Right hindlimb (tissue), 1 donor: Measurements from ENCODE around the gene OR2J1.
A peak's percentile ranks its signal among the peaks of the same experiment; 100 is the strongest.
"Not testable (repeated sequence)": the region's sequence is repeated elsewhere in the genome, so short reads cannot be mapped to it uniquely, and the experiment has no call there.

Source experiments
- DNase-seq: peaks from one replicate; pipeline ENCODE4 v3.0.0-alpha.2; 2018

The OR2J1 gene

DNA sequence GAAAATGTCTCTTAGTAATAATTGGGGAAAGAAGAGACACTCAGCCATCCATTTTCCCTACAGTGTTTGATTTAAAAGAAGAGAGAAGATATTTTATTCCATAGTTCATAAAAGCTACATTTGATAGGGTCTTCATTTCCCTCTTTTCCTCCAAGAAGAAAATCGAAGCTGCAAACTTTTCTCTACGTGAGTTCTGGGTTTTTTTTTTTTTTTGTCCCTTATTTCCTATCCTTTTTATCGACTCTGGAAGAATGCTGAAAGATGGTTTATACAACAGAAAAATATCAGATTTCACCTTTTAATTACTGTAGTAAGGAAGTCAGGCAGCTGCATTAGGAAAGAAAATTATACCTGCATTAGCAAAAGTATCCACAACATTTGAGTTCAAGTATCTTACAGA, at the start of gene OR2J1:
Gene OR2J1 (plus strand): TSS at position 301 of the 400 bp plus-strand sequence. CDS start 1,453 bp downstream, outside the sequence.
- no peak for DNase-seq

DNA sequence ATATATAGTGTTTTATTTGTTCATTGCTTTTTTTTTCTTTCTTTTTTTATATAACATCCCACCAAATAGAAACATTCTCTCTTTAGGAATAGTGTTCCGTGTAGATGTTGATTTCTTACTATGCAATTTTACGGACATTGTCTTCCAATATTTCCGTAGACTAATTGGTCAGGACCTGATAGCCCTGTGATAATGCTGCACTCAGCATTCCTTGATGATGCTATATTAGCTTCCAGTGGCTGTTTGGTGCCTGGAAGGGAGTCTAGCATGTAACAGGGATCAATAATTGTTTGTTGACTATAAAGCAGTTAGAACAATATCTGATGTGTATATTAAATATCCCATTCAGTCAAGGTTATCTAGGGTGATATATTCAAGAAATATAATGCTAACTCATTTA, 47.6 kb upstream of the OR2J1 start:
- DNase-seq, result no peak

DNA sequence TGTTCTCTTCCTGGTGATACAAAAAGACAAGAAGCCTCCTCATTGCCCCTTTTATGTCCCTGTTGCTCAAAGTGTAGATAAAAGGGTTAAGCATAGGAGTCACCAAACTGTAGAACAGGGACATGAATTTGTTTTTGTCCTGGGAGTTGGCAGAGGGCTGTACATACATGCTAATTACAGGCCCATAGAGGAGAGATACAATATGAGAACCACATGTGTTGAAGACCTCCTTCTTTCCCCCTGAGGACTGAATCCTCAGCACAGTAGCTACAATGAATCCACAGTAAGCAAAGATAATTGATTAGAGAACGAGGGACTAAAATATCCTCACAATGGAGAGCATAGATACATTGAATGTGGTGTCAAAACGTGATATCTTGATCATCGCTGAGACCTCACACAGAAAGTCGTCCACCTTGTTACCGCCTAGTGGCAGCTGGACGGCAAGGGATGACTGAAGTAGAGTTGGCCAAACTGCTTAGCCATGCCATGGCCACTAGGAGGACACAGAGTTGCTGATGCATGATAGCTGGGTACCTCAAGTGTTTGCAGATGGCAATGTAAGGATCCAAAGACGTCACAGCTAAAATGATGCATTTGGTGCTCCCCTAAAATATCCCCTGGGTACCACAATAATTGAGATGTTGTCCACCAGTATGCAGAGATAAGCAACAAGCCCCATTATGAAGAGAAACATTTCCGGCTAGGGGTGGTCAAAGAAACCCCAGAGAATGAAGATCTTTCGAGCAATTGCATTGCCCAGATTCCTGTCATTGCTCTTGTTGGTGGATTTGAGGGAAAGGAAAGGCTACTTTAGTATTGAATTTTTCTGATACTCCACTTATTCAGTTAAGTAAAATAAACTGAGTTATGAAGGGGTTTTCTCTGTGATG, 27.2 kb upstream of the OR2J1 start:
- DNase-seq, result no peak

DNA sequence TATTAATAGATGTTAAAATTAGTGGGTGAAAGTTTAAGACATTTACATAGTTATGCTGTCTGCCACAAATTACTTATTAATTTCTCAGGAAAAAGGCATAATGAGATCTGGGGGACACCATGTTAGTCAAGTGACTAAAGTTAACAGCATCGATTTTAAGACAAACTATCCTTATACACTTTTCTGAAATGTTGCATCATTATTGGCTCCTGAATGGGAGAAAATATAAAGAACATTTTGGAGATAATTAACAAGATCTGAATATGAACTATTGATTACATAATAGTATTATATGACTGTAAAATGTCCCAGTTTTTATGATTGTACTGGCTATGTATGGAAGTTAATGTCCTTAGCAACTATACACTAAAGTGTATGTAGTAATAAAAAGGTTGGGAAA, 20.1 kb upstream of the OR2J1 start:
- DNase-seq, result no peak

DNA sequence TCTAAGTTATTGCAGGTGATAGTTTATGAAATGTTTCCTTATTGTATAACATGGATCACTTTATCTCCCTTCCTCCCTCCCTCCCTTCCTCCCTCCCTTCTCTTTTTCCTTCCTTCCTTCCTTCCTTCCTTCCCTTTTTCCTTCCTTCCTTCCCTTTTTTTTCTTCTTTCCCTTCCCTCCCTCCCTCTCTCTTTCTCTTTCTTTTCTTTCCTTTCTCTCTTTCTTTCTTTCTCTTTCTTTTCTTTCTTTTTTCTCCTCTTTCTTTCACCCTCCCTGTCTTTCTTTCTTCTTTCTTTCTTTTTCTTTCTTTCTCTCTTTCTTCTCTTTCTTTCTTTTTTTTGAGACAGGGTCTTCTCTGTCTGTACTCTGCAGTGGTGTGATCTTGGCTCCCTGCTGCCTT, 18.0 kb upstream of the OR2J1 start:
- no peak for DNase-seq

DNA sequence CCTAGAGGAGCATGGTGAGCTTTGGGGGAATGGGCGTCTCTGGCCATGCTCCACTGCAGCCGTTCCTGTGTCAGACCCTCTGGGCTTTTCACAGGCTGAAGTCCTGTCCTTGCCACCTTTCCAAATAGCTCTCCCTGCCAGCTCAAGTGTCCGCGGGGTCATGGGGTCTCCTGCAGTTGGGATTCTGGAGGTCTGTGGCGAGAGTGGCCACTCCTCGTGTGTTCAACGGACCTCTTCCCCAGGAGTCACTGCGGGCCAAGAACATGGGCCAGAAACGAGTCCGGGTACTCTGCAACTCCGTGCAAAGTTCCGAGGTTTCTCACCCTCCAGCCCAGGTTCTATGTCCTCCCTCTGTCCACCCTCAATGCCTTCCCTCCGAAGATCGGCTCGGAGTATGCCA, 16.8 kb upstream of the OR2J1 start:
- no peak for DNase-seq

DNA sequence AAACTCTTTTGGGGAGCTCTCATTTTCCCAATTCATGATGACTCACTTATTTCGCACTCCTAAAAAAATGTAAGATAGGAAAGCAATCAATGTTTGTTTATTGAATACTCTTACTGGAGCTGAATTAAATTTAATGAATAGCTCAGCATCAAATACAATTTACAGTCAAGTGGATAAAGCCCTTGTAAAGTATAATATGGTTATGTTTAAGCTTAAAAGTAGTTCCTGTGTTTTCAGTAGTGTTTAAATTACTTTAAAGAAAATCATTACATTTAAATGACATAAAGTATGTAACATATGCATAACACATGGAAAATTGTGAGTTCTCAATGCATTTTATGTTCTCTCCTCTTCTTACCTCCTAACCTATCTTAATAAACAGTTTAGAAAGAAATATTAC, 12.1 kb upstream of the OR2J1 start, which contains the start of gene OR2B3:
Gene OR2B3 (minus strand): TSS at position 101 of the 400 bp plus-strand sequence. CDS start 65 bp downstream, at position 36.
- DNase-seq, result no peak

DNA sequence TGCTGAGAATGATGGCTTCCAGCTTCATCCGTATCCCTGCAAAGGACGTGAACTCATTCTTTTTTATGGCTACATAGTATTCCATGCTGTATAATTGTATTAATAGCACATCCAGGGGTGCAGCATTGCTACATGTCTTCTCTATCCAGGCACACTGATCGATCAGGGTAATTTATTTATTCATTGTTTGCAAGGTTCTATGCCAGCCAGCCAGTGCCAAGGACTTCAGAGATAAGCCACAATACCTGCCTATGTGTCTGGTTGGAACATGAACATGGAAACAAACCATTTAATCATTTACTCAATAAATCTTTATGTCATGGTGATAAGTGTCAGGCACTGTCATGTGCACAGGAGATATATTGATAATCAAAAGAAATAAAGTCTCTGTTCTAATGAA, 6.3 kb upstream of the OR2J1 start:
- no peak for DNase-seq

DNA sequence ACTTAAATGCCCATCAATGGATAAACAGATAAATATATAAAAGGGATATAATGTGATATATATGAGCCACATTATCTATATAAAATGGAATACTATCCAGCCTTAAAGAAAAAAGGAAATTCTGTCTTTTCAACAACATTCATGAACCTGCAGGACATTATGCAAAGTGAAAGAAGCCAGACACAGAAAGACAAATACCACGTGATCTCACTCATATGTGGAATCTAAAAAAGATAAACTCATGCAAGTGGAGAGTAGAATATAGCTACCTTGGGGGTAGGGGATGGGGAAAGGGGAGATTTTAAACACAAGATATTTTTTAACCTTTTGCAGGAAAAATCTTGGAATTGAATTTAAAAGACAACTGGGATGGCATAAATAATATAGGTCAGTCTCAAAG, 1.5 kb upstream of the OR2J1 start:
- no peak for DNase-seq

DNA sequence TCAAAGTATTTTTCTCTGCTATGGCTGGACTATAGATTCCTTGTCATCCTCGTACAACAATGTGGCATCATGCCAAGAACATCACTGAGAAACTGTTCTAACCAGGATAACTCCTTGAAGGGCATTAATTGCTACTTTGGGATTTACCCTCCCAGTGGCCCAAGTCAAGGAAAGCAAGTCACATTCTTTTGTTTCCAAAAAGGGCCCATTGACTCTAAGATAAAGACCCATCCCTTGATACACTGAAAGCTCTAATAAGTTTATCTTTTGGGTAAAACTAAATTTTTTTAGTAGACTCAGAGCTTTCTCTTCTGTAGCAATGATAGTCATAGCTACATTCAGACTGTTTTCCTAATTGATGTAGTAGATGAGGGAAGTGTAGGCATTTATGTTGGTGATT, 8.5 kb downstream of the OR2J1 start, which contains the start of gene OR2J3:
Gene OR2J3 (plus strand): TSS at position 301 of the 400 bp plus-strand sequence. CDS start 3,833 bp downstream, outside the sequence.
- DNase-seq, result no peak

DNA sequence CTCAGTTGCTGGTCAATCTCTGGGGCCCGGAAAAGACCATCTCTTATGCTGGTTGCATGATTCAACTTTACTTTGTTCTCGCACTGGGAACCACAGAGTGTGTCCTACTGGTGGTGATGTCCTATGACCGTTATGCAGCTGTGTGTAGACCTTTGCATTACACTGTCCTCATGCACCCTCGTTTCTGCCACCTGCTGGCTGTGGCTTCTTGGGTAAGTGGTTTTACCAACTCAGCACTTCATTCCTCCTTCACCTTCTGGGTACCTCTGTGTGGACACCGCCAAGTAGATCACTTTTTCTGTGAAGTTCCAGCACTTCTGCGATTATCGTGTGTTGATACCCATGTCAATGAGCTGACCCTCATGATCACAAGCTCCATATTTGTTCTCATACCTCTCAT, 12.8 kb downstream of the OR2J1 start:
- DNase-seq, result no peak

DNA sequence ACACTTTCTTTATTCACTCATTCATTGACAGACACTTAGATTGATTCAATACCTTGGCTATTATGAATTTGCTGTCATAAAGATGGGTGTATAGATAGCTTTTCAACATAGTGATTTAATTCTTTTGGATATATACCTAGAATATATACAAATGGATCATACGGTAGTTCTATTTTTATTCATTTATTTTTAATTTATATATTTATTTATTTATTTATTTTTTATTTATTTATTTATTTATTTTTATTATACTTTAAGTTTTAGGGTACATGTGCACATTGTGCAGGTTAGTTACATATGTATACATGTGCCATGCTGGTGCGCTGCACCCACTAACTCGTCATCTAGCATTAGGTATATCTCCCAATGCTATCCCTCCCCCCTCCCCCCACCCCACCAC, 15.7 kb downstream of the OR2J1 start:
- not testable (repeated sequence) for DNase-seq

DNA sequence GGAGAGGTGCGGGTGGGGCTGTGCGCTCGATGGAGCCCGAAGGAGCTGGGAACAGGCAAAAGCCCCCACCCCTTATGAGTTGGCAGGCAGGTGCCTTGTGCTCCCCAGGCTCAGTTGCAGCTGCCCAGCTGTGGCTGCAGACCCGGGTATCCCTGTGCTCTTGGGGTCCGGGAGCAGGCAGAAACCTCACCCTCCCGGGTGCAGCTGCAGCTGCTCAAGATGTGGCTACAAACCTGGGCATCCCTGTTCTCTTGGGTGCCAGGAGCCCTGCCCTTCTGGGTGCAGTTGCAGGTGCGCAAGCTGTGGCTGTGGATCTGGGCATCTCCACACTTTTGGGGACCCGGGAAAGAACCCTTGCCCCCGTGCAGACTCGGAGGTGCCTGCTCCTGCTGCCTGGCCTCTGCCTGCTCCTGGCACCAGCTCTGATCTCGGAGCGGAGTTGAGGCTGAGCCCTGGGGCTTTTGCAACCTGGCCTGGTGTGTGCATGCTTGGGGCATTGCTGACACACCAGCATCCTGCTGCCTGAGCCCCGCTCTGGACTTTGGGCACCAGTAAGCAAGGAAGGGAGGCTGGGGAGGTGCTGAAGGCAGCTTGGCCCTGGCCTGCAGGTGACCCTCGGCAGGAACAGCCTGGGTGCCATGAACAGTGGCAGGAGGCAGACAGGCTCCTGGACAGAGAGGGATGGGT, 30.2 kb downstream of the OR2J1 start:
- peak; percentile 13 for DNase-seq

DNA sequence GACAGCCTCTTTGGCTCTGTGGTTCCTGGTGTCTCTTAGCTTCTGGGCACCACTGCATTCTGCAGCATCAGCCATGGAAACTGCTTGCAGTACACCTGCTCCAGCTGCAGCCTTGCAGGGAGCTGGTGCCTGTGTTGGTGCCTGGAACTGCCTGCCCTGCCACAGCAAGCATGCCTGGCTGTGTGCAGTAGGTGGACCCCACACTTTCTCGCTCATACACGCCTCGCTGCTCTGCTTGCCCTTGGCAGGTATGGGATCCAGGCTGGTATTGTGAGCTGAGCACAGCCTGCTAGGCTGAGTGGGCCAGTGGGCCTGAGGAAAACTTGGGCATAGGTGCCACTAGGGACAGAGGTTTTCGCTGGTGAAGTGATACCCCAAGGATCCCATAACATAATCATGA, 31.4 kb downstream of the OR2J1 start:
- DNase-seq, result no peak

DNA sequence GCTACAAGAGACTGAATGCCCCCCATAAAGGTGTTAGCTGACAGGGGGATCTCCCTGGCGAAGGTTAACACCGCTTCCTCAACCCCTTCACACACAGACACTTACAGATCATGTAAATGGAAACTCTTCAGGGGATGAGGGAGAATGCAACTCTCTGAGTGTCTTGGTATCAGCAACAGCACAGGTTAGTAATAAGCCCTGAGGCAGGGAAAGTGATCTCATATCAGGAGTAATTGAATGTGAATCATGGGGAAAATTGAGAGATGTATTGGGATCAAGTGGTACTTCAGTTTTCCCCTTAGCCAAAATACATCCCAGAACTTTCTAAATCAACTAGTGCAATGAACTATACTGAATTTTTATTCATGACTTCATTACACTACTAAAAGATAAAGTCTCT, 32.4 kb downstream of the OR2J1 start:
- no peak for DNase-seq

DNA sequence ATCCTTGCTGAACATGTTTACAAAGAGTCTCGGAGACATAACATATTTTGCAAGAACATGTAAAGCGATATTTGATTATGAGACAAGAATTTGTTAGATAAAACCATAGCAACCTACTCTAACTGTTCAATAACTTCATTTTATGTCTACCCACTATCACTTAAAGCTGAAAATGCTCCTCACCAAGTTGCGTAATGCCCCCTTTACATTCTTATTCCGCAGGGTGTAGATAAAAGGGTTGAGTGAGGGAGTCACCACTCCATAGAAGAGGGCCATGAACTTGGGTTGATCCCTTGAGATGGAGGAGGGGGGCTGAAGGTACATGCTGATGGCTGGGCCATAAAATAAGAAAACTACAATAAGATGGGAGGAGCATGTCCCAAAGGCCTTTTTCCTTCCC, 38.4 kb downstream of the OR2J1 start:
- DNase-seq, result no peak

DNA sequence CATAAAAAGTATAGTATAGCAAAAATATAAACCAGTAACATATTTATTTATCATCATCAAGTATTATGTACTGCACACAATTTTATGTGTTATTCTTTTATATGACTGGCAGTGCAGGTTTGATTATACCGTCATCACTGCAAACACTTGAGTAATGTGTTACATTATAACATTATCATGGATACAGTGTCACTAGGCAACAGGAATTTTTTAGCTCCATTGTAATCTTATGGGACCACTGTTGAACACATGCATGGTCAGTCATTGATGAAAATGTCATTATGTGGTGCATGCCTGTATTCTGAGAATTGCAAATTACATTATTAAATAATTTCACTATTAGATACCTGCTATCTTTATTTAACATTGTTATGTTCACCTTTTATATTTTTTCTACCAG, 42.3 kb downstream of the OR2J1 start:
- no peak for DNase-seq

DNA sequence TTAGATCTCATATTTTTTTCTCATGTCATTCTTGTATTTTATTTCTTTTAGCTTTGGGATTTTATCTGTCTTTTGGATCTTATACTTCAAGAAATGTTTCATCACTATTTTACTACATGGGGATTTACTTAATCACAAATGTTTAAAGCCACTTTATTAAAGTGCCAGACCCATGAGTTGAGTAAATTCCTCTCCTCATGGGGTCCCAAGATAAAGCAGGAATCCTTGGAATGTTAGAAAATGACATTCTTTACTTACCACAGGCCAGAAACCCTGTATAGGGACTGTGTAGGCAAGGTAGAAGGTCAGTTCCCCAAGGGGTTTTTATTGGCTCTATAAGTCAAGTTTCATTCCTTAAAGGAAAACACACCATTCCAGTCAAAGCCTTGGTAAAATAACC, 43.0 kb downstream of the OR2J1 start:
- DNase-seq, result no peak

DNA sequence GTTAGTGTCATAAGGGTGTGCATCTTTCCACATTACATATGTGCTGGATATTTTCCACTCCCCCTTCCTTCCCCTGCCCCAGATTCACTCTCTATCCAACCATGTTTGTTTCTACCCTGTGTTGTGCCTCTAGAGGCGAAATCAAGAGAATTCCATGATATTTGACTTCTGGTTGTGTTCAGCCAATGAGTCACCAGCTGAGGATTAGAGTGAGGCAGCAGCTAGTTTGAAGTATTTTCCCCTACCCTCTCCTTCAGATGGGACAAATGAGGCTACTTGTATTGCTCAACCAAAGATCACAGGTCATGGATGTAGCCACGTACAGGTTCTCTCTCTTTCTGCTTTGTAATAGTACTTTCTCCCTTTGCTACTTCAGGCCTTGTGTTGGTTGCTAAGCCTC, 46.9 kb downstream of the OR2J1 start:
- no peak for DNase-seq

DNA sequence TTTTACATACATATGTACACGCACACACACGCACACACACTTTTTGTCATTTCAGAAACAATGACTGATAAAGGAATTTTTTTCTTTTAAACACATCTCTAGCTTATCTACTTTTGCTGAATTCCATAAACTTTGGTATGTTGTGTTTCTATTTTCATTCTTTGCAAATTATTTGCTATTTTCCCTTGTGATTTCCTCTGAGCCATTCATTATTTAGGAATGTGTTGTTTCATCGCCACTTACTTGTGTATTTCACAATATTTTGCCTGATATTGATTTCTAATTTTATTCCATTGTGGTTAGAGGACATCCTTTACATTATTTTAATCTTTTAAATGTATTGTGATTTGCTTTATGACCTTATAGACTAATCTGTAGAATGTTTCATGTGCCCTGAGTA, 47.8 kb downstream of the OR2J1 start:
- DNase-seq, result no peak

DNA sequence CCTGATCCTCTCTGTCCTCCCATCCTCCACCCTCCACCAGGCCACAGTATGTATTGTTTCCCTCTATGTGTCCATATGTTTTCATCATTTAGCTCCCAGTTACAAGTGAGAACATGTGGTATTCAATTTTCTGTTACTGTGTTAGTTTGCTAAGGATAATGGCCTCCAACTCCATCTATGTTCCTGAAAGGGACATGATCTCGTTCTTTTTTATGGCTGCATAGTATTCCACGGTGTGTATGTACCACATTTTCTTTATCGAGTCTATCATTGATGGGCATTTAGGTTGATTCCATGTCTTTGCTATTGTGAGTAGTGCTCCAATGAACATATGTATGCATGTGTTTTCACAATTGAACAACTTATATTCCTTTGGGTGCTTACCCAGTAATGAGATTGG, 50.2 kb downstream of the OR2J1 start:
- not testable (repeated sequence) for DNase-seq
